ENCODE data around the gene KRT7.
"Not testable (repeated sequence)": the region's sequence is repeated elsewhere in the genome, so short reads cannot be mapped to it uniquely, and the experiment has no call there.

KRT7 gene

DNA sequence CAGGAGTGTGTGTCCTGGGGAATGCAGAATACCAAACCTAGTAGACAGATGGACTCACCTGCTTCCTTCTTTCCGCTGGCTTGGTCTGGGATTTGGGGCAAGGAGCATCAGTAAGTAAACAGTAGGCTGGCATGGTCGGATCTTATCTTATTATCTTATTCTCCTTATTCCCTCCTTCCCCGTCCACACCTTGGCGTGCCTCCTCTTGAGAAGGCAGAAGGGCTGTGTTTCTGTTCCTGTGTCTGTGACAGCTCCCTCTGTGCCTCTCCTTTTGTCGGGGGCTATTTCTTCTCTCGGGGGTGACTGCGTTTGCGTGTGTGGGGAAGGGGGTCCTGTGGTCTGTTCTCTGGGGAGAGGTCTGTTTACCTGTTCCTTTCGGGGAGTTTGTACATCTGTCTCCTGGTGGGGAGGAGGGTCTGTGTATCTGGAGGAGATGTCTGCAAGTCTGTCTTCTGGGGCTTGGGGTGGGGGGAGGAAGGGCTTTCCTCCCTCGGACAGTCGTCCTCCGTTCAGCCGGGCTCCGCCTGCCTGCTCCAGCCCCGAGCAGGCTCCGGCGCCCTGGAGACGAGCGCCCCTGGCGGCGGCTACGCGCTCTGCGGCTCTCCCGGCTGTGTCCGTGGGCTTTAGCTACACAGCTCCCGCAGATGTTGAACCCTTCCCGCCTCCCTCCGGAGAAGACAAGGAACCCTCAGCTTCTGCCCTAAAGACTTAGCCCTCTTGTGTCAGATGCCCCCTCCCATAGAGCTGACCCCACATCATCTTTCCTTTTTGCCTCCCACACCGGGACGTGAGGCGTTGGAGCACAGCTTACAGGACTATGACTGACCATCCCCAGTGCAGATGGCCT is 45.8 kb downstream of the KRT7 start:
- Histone ChIP-seq H3K27ac (no peak overlapping the region), H3K4me3 (peak overlapping the region; percentile 43), H3K9me3 (ENCODE audit: low read depth, low read length) (no peaks in the 10 kb centered on the region), H3K36me3 (ENCODE audit: insufficient read depth, low read length) (no peaks in the 10 kb centered on the region), H3K9ac (ENCODE audit: insufficient read length) (no peak overlapping the region)
- TF ChIP-seq POLR2AphosphoS5 (IDR thresholded peaks at IDR 0.05; ENCODE audit: borderline replicate concordance, low read depth, low read length): no peak
- TF ChIP-seq EZH2 (IDR thresholded peaks at IDR 0.05): no peak
- TF ChIP-seq FOXP2 (optimal IDR thresholded peaks at IDR 0.05; ENCODE audit: control extremely low read depth, extremely low read length, insufficient read depth): no peak
- DNase-seq (ENCODE audit: low read depth, low spot score): no peak

DNA sequence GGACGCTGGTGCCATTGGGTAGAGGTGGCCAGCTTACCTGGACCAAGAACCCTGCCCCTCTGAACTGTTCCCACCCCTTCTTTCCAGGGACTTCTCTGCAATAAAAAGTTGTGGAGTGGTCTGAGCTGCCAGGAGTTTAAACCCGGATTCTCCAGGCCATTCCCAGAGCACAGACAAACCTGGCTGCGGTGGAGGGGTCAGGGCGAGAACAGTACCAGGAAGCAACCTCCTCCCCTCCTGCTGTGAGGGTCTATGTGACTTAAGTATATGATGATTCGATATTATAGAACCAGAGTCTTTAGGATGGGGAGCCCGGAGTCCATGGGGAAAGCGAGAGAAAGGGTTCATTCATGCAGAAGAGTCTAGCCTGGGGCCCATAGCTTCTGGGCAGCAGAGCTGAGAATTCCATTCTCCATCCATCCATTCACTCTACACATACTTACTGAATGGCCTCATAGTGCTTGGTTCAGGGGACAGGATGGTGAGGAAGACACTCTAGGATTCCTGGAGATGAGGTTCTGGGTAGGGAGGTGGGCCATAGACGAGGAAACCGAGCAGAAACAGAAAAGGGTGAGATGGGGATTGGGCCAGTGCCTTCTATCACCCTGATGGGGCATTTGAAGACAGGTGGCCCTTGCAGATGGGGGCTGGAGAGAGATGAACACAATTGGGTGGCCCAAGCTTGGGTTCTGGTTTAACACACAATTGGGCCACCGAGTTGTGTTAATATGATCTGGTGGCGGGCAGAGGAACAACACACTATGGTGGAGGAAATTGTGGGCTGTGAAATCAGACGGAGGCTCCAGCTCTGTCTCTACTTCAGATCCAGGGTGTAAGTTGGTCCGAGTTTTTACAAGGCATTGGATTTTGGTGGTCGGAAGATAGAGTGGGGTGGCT is 46.6 kb downstream of the KRT7 start:
- Histone ChIP-seq H3K9me3 (ENCODE audit: low read depth, low read length) (no peaks in the 10 kb centered on the region), H3K9ac (ENCODE audit: insufficient read length) (no peak overlapping the region), H3K4me3 (no peak overlapping the region), H3K36me3 (ENCODE audit: insufficient read depth, low read length) (no peaks in the 10 kb centered on the region), H3K27ac (no peak overlapping the region; the same call in 1 of the 2 replicates)
- DNase-seq (ENCODE audit: low read depth, low spot score): no peak
- TF ChIP-seq EZH2 (IDR thresholded peaks at IDR 0.05) (no peak), POLR2AphosphoS5 (IDR thresholded peaks at IDR 0.05; ENCODE audit: borderline replicate concordance, low read depth, low read length) (no peak), FOXP2 (optimal IDR thresholded peaks at IDR 0.05; ENCODE audit: control extremely low read depth, extremely low read length, insufficient read depth) (no peak)

DNA sequence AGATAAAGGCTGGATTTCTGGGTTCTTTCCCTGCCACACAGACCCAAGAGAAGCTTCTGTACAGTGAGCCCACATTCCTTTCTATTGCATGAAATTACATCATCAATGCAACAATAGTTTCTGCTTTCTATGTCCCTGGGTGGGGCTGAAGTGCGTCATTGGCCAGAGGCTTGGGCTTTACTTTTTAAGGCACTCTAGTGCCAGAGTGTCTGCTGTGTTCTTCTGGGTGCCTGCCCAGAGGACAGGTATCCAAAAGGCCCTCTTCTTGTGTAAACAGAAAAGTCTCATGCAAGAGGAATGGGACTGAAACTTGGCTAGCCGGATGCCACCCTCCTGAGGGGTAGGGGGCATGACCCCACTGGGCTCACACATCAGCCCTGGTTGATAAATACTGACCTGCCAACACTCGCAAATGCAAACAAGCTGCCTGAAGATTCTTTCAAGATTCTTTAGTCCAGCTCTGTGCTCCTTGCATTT is 47.3 kb downstream of the KRT7 start:
- TF ChIP-seq EZH2 (IDR thresholded peaks at IDR 0.05) (no peak), FOXP2 (optimal IDR thresholded peaks at IDR 0.05; ENCODE audit: control extremely low read depth, extremely low read length, insufficient read depth) (no peak), POLR2AphosphoS5 (IDR thresholded peaks at IDR 0.05; ENCODE audit: borderline replicate concordance, low read depth, low read length) (no peak)
- no peaks in the 10 kb centered on the region for H3K36me3 ChIP-seq (ENCODE audit: insufficient read depth, low read length)
- no peak for DNase-seq (ENCODE audit: low read depth, low spot score)
- H3K27ac ChIP-seq: no peak overlapping the region; the same call in 1 of the 2 replicates
- no peak overlapping the region for H3K9ac ChIP-seq (ENCODE audit: insufficient read length)
- H3K9me3 ChIP-seq (ENCODE audit: low read depth, low read length): no peaks in the 10 kb centered on the region
- H3K4me3 ChIP-seq: no peak overlapping the region

DNA sequence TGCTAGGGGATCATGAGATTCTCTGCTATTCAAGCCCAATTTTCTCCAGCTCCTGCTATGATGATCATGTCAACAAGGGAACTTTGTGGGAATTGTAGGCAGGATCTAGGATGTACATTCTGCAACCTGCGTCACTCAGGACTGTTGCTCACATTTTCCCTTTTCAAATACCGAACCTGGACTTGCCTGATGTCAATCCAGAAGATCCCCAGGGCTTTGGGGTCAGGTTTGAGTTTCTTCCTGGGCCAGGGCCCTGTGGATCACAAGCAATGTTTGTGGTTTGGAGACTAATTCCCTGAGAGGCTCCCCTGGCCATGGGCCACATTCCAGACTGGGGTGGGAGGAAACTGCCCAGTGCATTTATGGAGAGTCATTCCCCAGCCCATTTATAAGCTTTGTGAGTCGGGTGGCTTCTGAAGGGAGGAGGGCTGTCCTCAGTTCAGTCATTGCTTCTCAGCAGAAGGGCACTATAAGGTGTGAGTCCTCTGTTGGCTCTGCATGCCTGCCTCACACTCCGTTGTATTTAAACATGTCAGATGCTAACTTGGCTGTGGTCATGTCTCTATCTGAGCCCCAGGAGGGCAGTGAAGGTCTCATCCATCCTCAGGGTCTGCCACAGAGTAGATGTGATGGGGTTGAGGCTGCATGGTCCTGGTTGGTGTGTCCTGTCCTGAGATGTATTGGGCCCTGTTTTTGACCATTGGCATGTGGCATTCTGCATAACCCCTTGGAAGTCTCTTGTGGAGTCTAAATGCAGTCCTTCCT is 47.9 kb downstream of the KRT7 start:
- Histone ChIP-seq H3K4me3 (no peak overlapping the region), H3K9me3 (ENCODE audit: low read depth, low read length) (no peaks in the 10 kb centered on the region), H3K36me3 (ENCODE audit: insufficient read depth, low read length) (no peaks in the 10 kb centered on the region), H3K27ac (no peak overlapping the region), H3K9ac (ENCODE audit: insufficient read length) (no peak overlapping the region)
- DNase-seq (ENCODE audit: low read depth, low spot score): no peak
- no peak for TF ChIP-seq EZH2 (IDR thresholded peaks at IDR 0.05)
- TF ChIP-seq FOXP2 (optimal IDR thresholded peaks at IDR 0.05; ENCODE audit: control extremely low read depth, extremely low read length, insufficient read depth): no peak
- TF ChIP-seq POLR2AphosphoS5 (IDR thresholded peaks at IDR 0.05; ENCODE audit: borderline replicate concordance, low read depth, low read length): no peak

DNA sequence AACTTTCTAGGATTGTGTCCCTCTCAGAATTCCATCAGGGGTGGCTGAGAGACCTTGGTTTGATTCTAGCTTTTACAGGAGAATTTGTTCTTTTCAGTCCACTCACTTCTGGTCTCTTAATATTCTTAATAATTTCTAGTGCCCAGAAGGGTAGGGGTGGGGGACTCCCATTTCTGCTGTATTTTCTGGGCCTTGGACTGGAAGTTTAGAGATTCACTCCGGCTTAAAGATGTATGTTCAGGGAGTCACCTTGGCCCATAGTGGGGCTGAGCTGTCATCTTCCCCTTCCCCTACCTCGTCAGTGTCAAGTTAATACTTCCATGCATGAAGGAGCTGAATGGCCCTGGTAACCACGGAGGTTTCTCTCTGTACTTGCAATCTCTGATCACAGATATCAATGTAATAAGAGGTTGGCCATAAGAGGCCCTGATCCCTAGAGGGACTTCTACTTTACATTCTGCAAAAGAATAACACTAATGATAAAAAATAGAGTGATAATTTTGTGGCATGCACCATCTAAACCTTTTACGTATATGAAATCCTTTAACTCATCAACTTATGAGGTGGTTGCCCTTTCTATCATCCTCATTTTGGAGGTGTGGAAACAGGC is 51.6 kb downstream of the KRT7 start:
- Histone ChIP-seq H3K36me3 (ENCODE audit: insufficient read depth, low read length) (no peaks in the 10 kb centered on the region), H3K27ac (no peak overlapping the region), H3K9ac (ENCODE audit: insufficient read length) (no peak overlapping the region), H3K4me3 (no peak overlapping the region), H3K9me3 (ENCODE audit: low read depth, low read length) (no peaks in the 10 kb centered on the region)
- DNase-seq (ENCODE audit: low read depth, low spot score): no peak
- TF ChIP-seq FOXP2 (optimal IDR thresholded peaks at IDR 0.05; ENCODE audit: control extremely low read depth, extremely low read length, insufficient read depth) (no peak), POLR2AphosphoS5 (IDR thresholded peaks at IDR 0.05; ENCODE audit: borderline replicate concordance, low read depth, low read length) (no peak), EZH2 (IDR thresholded peaks at IDR 0.05) (no peak)

DNA sequence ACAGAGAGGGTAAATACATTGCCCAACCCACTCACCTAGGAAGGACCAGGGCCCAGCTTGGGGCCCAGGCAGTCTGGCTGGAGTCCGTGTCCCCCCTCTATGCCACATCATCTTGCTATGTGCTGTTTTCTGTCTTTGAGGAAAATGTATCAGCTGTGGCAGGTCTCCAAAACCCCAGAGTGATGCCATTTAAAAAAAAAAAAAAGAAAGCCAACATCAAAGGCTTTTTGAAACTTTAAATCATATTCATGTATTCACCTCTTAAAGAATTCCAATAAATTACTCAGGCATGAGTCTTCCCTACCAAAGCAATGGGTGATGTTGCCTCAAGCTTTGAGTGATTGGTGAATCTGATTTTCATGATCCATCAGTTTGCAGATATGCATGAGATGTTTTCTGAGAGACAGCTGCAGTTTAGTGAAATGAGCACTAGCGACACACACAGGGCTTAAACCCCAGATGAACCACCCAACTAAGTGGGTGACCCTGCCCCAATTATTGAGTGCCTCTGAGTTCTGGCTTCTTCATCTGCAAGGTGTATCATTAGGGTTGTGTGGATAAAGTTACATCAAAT is 52.2 kb downstream of the KRT7 start:
- TF ChIP-seq FOXP2 (optimal IDR thresholded peaks at IDR 0.05; ENCODE audit: control extremely low read depth, extremely low read length, insufficient read depth) (no peak), EZH2 (IDR thresholded peaks at IDR 0.05) (no peak), POLR2AphosphoS5 (IDR thresholded peaks at IDR 0.05; ENCODE audit: borderline replicate concordance, low read depth, low read length) (no peak)
- DNase-seq (ENCODE audit: low read depth, low spot score): no peak
- no peak overlapping the region for H3K27ac ChIP-seq
- no peak overlapping the region for H3K9ac ChIP-seq (ENCODE audit: insufficient read length)
- H3K9me3 ChIP-seq (ENCODE audit: low read depth, low read length): no peaks in the 10 kb centered on the region
- H3K4me3 ChIP-seq: no peak overlapping the region
- no peaks in the 10 kb centered on the region for H3K36me3 ChIP-seq (ENCODE audit: insufficient read depth, low read length)

DNA sequence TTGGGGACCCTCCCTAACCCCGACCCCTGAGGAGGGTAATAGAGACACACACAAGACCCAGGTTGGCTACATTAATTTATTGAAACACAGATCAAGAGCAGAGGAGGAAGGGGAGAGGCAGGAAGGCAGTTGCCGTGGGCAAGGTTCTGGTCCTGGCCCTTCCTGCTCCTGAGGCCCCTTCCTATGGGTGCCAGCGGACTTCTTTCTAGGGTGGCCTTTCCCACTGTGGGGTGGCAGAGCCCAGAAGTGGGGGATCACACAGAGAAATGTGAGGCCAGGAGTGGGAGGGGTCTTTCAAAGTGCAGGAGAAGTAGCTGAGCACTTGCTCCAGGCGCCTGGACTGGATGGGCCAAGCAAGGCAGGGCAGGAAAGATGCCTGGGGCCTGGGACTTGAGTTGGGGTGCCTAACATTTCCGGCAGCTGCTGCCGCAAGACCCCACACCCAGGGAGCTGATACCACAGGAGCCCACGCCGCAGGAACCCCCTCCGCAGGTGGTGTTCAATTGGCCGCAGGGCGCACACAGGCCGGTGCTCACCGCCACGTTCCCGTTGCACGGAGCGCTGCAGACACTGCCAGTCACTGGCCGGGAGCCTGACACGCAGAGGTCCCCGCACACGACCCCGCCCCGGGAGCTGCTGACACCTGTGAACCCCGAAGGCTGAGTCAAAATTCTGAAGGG is 52.9 kb downstream of the KRT7 start:
- Histone ChIP-seq H3K27ac (no peak overlapping the region), H3K36me3 (ENCODE audit: insufficient read depth, low read length) (no peaks in the 10 kb centered on the region), H3K9ac (ENCODE audit: insufficient read length) (no peak overlapping the region), H3K9me3 (ENCODE audit: low read depth, low read length) (no peaks in the 10 kb centered on the region), H3K4me3 (no peak overlapping the region)
- no peak for DNase-seq (ENCODE audit: low read depth, low spot score)
- no peak for TF ChIP-seq EZH2 (IDR thresholded peaks at IDR 0.05)

DNA sequence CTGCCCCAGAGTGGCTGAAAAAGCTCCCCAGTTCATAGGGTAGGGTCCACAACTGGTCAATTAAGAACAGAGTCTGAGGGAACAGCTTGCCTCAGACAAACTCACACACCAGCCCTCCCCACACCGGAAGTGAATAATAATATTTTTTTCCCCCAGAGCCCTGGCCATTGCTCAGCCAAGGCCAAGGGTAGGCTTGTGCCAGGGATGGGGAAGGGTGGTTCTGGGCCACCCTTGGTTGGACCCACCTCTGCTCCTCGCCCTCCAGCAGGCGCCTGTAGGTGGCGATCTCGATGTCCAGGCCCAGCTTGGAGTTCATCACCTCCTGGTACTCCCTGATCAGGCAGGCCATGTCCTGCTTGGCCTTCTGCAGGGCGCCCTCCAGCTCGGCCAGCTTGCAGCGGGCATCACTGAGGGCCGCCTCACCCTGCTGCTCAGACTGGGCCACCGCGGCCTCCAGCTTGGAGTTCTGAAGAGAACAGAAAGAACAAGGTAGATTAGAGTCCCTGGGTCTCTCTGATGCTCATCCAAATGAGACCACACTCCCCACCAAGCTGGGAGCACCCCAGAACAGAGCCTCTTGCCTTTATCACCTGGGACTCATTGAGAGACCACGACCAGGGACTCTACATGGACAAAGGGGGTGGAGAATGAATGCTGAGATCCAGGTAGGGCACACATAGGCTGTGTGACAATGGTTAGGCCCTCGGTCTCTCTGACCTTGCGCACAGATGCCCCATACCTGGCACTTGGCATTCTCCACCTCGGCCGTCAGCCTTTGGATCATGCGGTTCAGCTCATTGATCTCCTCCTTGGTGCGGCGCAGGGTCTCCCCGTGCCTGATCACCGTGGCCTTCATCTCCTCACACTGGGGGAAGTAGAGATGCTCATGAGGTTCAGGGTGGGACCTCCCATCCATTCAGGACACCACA is 54.1 kb downstream of the KRT7 start:
- H3K27ac ChIP-seq; H3K4me3 ChIP-seq; H3K9ac ChIP-seq (ENCODE audit: insufficient read length); H3K9me3 ChIP-seq (ENCODE audit: low read depth, low read length); DNase-seq (ENCODE audit: low read depth, low spot score); H3K36me3 ChIP-seq (ENCODE audit: insufficient read depth, low read length): not testable (repeated sequence)

DNA sequence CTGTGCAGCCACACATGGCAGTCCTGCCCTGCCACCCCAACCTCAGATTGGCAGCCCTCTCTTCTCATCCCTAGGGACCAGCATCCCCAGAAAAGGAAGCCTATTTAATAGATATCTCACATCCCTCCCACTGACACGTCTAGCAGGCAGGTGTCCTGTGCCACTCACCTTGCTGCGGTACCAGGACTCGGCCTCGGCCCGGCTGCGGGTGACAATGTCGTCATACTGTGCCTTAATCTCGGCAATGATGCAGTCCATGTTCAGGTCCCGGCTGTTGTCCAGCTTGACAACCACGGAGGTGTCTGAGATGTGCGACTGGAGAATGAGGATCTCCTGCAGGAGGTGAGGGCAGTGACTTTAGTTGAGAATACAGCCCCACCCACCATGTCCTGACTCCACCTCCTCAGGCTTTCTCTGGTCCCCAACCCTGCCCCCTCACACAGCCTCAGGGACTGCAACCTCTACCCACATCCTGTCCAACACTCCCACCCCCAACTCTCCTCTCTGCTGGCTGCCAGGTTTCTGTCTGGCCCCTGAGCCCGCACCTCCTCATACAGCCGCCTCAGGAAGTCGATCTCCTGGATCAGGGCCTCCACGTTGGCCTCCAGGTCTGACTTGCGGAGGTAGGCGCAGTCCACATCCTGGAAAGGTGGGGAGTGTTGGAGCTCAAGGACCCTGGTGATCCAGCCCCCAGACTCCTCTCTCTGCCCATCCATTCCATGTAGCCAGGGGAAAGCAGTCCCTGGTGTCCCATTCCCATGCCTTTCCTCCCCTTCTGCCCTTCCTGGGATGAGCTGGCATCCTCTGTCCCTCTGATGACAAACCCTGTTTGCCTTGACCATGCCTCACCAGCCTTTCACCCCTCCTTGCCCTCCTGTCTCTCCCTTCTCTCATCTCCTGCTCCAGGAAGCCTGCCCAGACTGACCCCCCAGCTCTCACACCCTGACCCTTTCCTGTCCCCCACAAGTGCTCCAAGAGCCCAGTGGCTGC is 55.1 kb downstream of the KRT7 start:
- not testable (repeated sequence) for H3K9ac ChIP-seq (ENCODE audit: insufficient read length); H3K4me3 ChIP-seq; H3K9me3 ChIP-seq (ENCODE audit: low read depth, low read length); H3K36me3 ChIP-seq (ENCODE audit: insufficient read depth, low read length); DNase-seq (ENCODE audit: low read depth, low spot score); H3K27ac ChIP-seq
